Calu3 (cell line): ENCODE data around the gene IFT81. TPM values are rescaled to one million over a fixed set of nuclear protein-coding genes. Genes with fewer than 3 reads are reported as not detected.
"Not testable (repeated sequence)": the region's sequence is repeated elsewhere in the genome, so short reads cannot be mapped to it uniquely, and the experiment has no call there.

ENCODE experiments used
- BruUV-seq: library from RNA; stranded (reverse); fragments of 400-500 nt; replicated peaks from 2 replicates; lab custom pipeline; 2021; lab: Mats Ljungman, UMichigan
- CTCF ChIA-PET: fragments of 300-600 bp; sonication (Branson Sonifier 250); formaldehyde crosslinking; loops from one replicate; lab custom pipeline; 2022; ENCODE audit warnings: antibody characterized with exemption; lab: Charles Lee
- DNase-seq: peaks from one replicate; pipeline ENCODE4 v3.0.0; 2022
- H3K27ac Mint-ChIP-seq: one replicate; pipeline ENCODE4 v1.8.0; 2022; ENCODE audit warnings: mixed read lengths; ENCODE audit not compliant: unreplicated experiment
- H3K27me3 Mint-ChIP-seq: one replicate; pipeline ENCODE4 v1.8.0; 2022; ENCODE audit warnings: mixed read lengths; ENCODE audit not compliant: unreplicated experiment
- H3K36me3 Mint-ChIP-seq: one replicate; pipeline ENCODE4 v1.8.0; 2022; ENCODE audit warnings: mild to moderate bottlenecking, moderate library complexity, mixed read lengths; ENCODE audit not compliant: insufficient read depth, unreplicated experiment
- H3K4me1 Mint-ChIP-seq: one replicate; pipeline ENCODE4 v1.8.0; 2022; ENCODE audit warnings: mild to moderate bottlenecking, low read depth, mixed read lengths; ENCODE audit not compliant: unreplicated experiment
- H3K4me3 Mint-ChIP-seq: one replicate; pipeline ENCODE4 v1.8.0; 2022; ENCODE audit warnings: mild to moderate bottlenecking, low read depth, moderate library complexity, mixed read lengths; ENCODE audit not compliant: unreplicated experiment
- H3K9me3 Mint-ChIP-seq: one replicate; pipeline ENCODE4 v1.8.0; 2022; ENCODE audit warnings: low read depth, mixed read lengths; ENCODE audit not compliant: unreplicated experiment
- CTCF ChIP-seq: fragments of 200-600 bp; IDR thresholded peaks from one replicate; pipeline ENCODE4 v1.8.0; 2022; ENCODE audit warnings: antibody characterized with exemption; ENCODE audit not compliant: unreplicated experiment
- intact Hi-C: fragments of 100-400 bp; cut with micrococcal nuclease; formaldehyde crosslinking; loops from one replicate; pipeline ENCODE4 v1.10.0; 2022; ENCODE audit not compliant: unreplicated experiment
- total RNA-seq: library from RNA; stranded (reverse); gene quantifications from 2 replicates; pipeline ENCODE4 v1.2.3, GENCODE V29; 2022

IFT81 gene
- total RNA-seq, 1 experiment from 2014 or later, result 16.4 TPM

- Mint-ChIP-seq H3K27ac (no peak overlapping the region), H3K9me3 (peaks cover 2% of the 10 kb centered on the region), H3K36me3 (no peaks in the 10 kb centered on the region), H3K4me3 (no peak overlapping the region), H3K4me1 (peaks cover 8% of the 10 kb centered on the region), H3K27me3 (peaks cover 63% of the 10 kb centered on the region)
- CTCF ChIA-PET, result no interaction called here
- intact Hi-C loops, result no loop called here
- TF ChIP-seq CTCF, result no peak
- no TSS peak for BruUV-seq
- no peak for DNase-seq
Observed at GRCh38 chr12:110080410-110080809, 43.7 kb upstream of the IFT81 start.

- no peak for TF ChIP-seq CTCF
- H3K9me3 Mint-ChIP-seq, result peaks cover 2% of the 10 kb centered on the region
- H3K36me3 Mint-ChIP-seq, result no peaks in the 10 kb centered on the region
- no peak for DNase-seq
- intact Hi-C loops, result no loop called here
- H3K27ac Mint-ChIP-seq, result no peak overlapping the region
- BruUV-seq, result no TSS peak
- H3K4me3 Mint-ChIP-seq, result no peak overlapping the region
- H3K4me1 Mint-ChIP-seq, result peaks cover 7% of the 10 kb centered on the region
- H3K27me3 Mint-ChIP-seq, result peaks cover 74% of the 10 kb centered on the region
- CTCF ChIA-PET, result interaction anchor here (0.6 kb wide), 1 partner anchor 253 kb away, joined by 4 read pairs; no protein-coding TSS in a partner anchor
Observed at GRCh38 chr12:110084314-110085015, 39.7 kb upstream of the IFT81 start.

GRCh38 chr12:110088216-110088615 is 35.9 kb upstream of the IFT81 start:
- intact Hi-C loops, H3K36me3 Mint-ChIP-seq, H3K9me3 Mint-ChIP-seq, H3K4me1 Mint-ChIP-seq, BruUV-seq, CTCF ChIA-PET, H3K27ac Mint-ChIP-seq, H3K4me3 Mint-ChIP-seq, DNase-seq: not testable (repeated sequence)
- peaks cover 65% of the 10 kb centered on the region for H3K27me3 Mint-ChIP-seq

GRCh38 chr12:110088936-110089335 is 35.2 kb upstream of the IFT81 start:
- Mint-ChIP-seq H3K27ac (no peak overlapping the region), H3K9me3 (no peaks in the 10 kb centered on the region), H3K4me3 (no peak overlapping the region), H3K27me3 (peaks cover 73% of the 10 kb centered on the region), H3K36me3 (no peaks in the 10 kb centered on the region), H3K4me1 (no peaks in the 10 kb centered on the region)
- no TSS peak for BruUV-seq
- no peak for TF ChIP-seq CTCF
- intact Hi-C loops, result no loop called here
- DNase-seq, result no peak
- CTCF ChIA-PET, result no interaction called here
